ENCODE results near the gene BSND.

The BSND gene

GRCh38 chr1:55043011-55043410, 44.3 kb downstream of the BSND start:
- peaks cover 50% of the 10 kb centered on the region for H3K27me3 ChIP-seq (ENCODE audit: insufficient read depth, low read length)
- H3K9me3 ChIP-seq (ENCODE audit: low read length): no peaks in the 10 kb centered on the region
- no peaks in the 10 kb centered on the region for H3K36me3 ChIP-seq (ENCODE audit: insufficient read depth, low read length)
- H3K4me3 ChIP-seq (ENCODE audit: low read length): no peak overlapping the region
- H3K4me1 ChIP-seq (ENCODE audit: insufficient read depth, low read length): peaks cover 8% of the 10 kb centered on the region
- no peak overlapping the region for H2AFZ ChIP-seq (ENCODE audit: low read depth, low read length)

- H3K4me3 ChIP-seq (ENCODE audit: low read length): no peak overlapping the region
- peaks cover 46% of the 10 kb centered on the region for H3K27me3 ChIP-seq (ENCODE audit: insufficient read depth, low read length)
- peaks cover 8% of the 10 kb centered on the region for H3K4me1 ChIP-seq (ENCODE audit: insufficient read depth, low read length)
- H3K9me3 ChIP-seq (ENCODE audit: low read length): no peaks in the 10 kb centered on the region
- H3K36me3 ChIP-seq (ENCODE audit: insufficient read depth, low read length): no peaks in the 10 kb centered on the region
- no peak overlapping the region for H2AFZ ChIP-seq (ENCODE audit: low read depth, low read length)
Measured at GRCh38 chr1:55043726-55044125, 45.0 kb downstream of the BSND start.

- Histone ChIP-seq H2AFZ (ENCODE audit: low read depth, low read length) (no peak overlapping the region), H3K36me3 (ENCODE audit: insufficient read depth, low read length) (no peaks in the 10 kb centered on the region), H3K4me3 (ENCODE audit: low read length) (no peak overlapping the region), H3K9me3 (ENCODE audit: low read length) (no peaks in the 10 kb centered on the region), H3K27me3 (ENCODE audit: insufficient read depth, low read length) (peaks cover 35% of the 10 kb centered on the region), H3K4me1 (ENCODE audit: insufficient read depth, low read length) (peaks cover 4% of the 10 kb centered on the region)
Measured at GRCh38 chr1:55044617-55045397, 46.1 kb downstream of the BSND start.

DNA sequence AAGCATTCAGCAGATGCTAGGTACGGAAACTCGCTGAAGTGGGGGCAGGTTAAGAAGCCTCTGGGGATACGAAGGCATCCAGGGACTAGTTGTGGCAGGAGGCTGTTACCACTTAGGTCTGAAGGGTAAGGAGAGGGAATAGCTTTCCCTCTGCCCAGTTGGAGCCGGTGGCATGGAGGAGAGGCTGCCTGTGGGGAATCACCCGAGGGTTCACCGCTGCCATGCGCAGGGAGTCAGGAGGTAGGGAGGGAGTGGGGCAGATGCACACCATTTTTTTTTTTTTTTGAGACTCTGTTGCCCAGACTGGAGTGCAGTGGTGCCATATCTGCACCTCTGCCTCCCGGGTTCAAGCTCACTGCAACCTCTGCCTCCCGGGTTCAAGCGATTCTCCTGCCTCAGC, 46.7 kb downstream of the BSND start:
- peaks cover 29% of the 10 kb centered on the region for H3K27me3 ChIP-seq (ENCODE audit: insufficient read depth, low read length)
- no peak overlapping the region for H2AFZ ChIP-seq (ENCODE audit: low read depth, low read length)
- H3K4me1 ChIP-seq (ENCODE audit: insufficient read depth, low read length): peaks cover 4% of the 10 kb centered on the region
- no peaks in the 10 kb centered on the region for H3K9me3 ChIP-seq (ENCODE audit: low read length)
- H3K36me3 ChIP-seq (ENCODE audit: insufficient read depth, low read length): no peaks in the 10 kb centered on the region
- H3K4me3 ChIP-seq (ENCODE audit: low read length): no peak overlapping the region

DNA sequence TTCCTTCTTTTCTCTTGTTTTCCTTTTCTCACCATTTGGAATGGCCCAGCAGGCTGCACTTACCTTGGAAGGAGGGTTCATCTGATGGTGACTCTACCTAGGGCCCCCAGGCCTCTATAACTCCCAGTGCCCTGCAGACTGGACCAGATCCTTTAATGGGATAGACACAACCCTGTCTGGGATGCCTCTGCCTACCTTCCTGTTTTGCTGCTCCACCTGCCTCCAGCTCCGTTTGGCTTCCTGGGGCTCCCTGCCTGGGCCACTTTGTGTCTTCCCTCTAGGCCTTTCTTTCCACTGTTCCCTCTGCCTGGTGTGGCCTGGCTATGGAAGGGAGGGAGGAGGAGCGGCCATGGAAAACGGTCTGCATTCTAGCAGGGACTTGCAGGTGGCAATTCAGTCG, 48.1 kb downstream of the BSND start:
- Histone ChIP-seq H3K4me1 (ENCODE audit: insufficient read depth, low read length) (peaks cover 4% of the 10 kb centered on the region), H3K9me3 (ENCODE audit: low read length) (no peaks in the 10 kb centered on the region), H3K36me3 (ENCODE audit: insufficient read depth, low read length) (no peaks in the 10 kb centered on the region), H3K27me3 (ENCODE audit: insufficient read depth, low read length) (peaks cover 14% of the 10 kb centered on the region), H3K4me3 (ENCODE audit: low read length) (no peak overlapping the region), H2AFZ (ENCODE audit: low read depth, low read length) (no peak overlapping the region)

DNA sequence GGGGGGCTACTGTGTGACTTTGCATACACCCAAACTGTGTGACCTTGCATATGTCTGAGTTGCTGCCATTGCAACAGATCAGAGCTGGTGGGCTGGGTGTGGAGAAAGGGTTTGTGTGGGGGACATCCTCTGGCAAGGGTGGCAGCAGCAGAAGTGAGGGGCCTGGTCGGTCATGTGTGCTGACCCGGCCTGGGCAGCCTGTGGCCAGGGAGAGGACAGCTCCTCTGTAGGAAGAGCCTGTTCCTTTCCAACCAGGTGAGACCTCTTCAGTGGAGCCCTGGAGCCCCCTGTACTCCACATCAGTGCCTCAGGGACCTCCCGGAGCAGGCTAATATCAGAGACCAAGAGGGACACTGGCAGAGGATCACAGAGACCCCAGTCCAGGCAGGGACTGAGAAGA, 48.9 kb downstream of the BSND start:
- H3K36me3 ChIP-seq (ENCODE audit: insufficient read depth, low read length): no peaks in the 10 kb centered on the region

DNA sequence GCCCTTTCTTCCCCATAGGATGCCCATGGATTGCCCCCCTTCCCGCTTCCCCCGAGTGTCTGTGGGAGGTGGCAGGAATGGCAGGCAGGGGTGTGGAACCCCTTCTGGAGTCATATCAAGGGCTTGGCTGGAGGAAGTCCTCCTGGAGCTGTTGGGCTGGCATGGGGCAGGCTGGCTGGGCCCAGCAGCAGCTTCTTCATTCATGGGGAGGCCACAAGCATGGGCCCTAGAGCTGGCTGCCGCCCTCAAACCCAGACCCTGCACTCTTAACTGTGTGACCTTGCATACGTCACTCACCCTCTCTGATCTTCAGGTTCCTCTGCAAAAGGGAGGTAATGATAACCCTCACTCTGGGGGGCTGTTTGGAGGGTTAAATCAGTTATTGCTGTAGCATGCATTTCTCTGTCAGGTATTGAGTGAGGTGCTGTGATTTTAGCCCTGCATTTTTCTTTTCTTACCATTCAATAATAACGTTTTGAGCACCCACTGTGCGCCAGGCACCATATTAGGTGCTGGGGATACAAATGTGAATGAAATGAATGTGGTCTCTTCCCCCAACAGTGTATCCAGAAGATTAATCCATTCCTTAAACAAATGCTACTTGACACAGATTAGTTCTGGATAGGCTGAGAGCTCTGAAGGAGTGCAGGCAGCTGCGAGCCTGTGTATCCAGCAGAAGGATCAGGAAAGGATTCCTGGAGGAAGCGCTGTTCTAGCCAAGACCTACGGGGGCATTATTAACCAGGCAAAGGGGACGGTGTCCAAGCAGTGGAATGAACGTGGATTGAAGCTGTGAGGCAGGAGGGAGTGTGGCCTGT, 49.9 kb downstream of the BSND start:
- no peak overlapping the region for H2AFZ ChIP-seq (ENCODE audit: low read depth, low read length)
- no peak overlapping the region for H3K4me3 ChIP-seq (ENCODE audit: low read length)
- peaks cover 4% of the 10 kb centered on the region for H3K4me1 ChIP-seq (ENCODE audit: insufficient read depth, low read length)
- H3K27me3 ChIP-seq (ENCODE audit: insufficient read depth, low read length): peaks cover 5% of the 10 kb centered on the region
- H3K9me3 ChIP-seq (ENCODE audit: low read length): no peaks in the 10 kb centered on the region
- H3K36me3 ChIP-seq (ENCODE audit: insufficient read depth, low read length): no peaks in the 10 kb centered on the region

More for the DNA sequence above, 48.9 kb downstream of the BSND start:
- Histone ChIP-seq H3K4me1 (ENCODE audit: insufficient read depth, low read length) (peaks cover 4% of the 10 kb centered on the region), H3K9me3 (ENCODE audit: low read length) (no peaks in the 10 kb centered on the region), H2AFZ (ENCODE audit: low read depth, low read length) (no peak overlapping the region), H3K27me3 (ENCODE audit: insufficient read depth, low read length) (peaks cover 11% of the 10 kb centered on the region), H3K4me3 (ENCODE audit: low read length) (no peak overlapping the region)

DNA sequence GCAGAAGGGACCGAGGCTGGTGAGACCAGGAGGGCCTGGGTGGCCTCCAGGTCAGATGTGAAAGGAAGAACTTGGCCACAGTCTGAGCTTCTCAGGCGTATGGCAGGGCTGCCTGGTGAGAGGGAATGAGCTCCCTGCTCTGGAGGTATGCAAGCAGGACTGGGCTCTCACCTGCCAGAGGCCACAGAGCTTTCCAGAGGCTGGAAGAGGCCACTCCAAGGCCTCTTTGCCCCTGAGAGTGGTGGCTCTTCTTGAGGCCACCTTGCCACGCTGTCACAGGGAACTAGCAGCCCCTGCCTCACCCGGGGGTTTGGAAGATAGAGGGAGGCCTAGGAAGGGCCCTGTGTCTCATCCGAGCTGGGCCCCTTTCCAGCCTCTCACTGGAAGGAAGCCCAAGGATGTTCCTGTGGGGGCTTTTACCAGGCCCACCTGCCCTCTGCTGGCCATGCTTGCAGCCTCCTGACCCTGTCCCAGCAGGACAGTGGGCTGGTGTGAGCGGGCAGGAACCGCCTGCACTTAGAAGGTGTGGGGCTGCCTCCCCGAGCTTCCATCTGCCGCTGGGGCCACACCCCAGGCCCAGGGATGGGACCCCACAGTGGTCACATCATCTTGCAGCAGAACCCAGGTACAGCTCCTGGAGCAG, 50.7 kb downstream of the BSND start:
- H2AFZ ChIP-seq (ENCODE audit: low read depth, low read length): no peak overlapping the region
- no peak overlapping the region for H3K4me3 ChIP-seq (ENCODE audit: low read length)
- peaks cover 5% of the 10 kb centered on the region for H3K27me3 ChIP-seq (ENCODE audit: insufficient read depth, low read length)
- no peaks in the 10 kb centered on the region for H3K9me3 ChIP-seq (ENCODE audit: low read length)
- peaks cover 2% of the 10 kb centered on the region for H3K4me1 ChIP-seq (ENCODE audit: insufficient read depth, low read length)
- no peaks in the 10 kb centered on the region for H3K36me3 ChIP-seq (ENCODE audit: insufficient read depth, low read length)

DNA sequence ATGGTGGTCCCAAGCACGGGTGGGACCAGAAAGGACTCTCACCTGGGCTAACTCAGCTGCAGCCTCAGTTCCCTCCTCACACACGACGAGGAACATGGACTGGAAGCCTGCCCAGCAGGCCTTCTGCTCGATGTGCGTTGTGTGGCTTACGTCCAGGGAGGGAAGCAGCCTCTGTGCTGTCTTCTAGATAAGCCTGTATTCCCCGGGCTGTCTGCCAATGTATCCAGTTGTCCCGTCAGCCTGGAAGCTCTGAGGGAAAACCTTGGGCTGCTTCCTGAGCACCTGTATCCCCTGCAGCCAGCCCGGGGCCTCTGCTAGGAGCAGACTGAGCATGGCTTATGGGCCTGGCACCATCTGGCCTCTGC, 51.2 kb downstream of the BSND start:
- no peaks in the 10 kb centered on the region for H3K4me1 ChIP-seq (ENCODE audit: insufficient read depth, low read length)
- H3K9me3 ChIP-seq (ENCODE audit: low read length): no peaks in the 10 kb centered on the region
- no peaks in the 10 kb centered on the region for H3K36me3 ChIP-seq (ENCODE audit: insufficient read depth, low read length)
- no peak overlapping the region for H2AFZ ChIP-seq (ENCODE audit: low read depth, low read length)
- H3K27me3 ChIP-seq (ENCODE audit: insufficient read depth, low read length): peaks cover 5% of the 10 kb centered on the region
- no peak overlapping the region for H3K4me3 ChIP-seq (ENCODE audit: low read length)

DNA sequence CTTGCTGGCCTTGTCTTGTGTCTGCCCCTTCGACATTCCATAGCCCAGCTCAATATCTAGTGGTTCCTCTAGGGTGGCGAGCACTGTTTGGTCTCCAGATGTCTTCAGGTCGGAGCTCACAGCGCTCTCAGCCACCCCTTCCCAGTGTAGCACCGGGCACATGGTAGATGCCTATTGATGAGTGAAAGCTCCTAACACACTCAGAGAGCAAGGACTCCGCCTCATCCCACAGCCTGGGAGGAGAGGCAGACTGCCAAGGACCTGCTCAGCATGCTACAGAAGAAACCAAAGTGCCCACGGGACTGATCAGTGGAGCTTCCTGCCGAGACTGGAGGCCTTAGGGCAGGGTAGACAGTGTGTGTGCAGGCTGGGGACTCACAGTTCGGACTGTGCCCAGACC, 51.5 kb downstream of the BSND start:
- peaks cover 5% of the 10 kb centered on the region for H3K27me3 ChIP-seq (ENCODE audit: insufficient read depth, low read length)
- no peaks in the 10 kb centered on the region for H3K9me3 ChIP-seq (ENCODE audit: low read length)
- no peaks in the 10 kb centered on the region for H3K4me1 ChIP-seq (ENCODE audit: insufficient read depth, low read length)
- H3K36me3 ChIP-seq (ENCODE audit: insufficient read depth, low read length): no peaks in the 10 kb centered on the region
- H3K4me3 ChIP-seq (ENCODE audit: low read length): no peak overlapping the region
- H2AFZ ChIP-seq (ENCODE audit: low read depth, low read length): no peak overlapping the region

DNA sequence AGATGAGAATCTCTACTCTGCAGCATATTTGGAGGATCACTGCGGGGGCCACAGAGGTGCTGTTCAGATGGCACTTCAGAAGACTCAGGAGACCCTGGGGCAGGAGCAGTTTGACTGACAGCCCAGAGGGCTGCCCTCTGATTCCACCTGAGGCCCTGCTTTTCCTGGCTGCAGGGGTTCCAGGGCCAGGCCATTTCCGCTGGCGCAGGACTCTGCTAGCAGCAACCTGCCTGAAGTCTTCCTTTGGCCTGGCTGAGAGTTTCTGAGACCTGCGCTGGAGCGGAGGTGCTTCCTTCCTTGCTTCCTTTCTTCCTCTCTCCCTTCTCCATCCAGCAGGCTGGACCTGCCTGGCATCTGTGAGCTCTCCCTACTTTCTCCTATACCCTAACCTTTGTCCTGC, 52.4 kb downstream of the BSND start:
- H3K4me1 ChIP-seq (ENCODE audit: insufficient read depth, low read length): no peaks in the 10 kb centered on the region
- no peak overlapping the region for H2AFZ ChIP-seq (ENCODE audit: low read depth, low read length)
- H3K4me3 ChIP-seq (ENCODE audit: low read length): no peak overlapping the region
- no peaks in the 10 kb centered on the region for H3K36me3 ChIP-seq (ENCODE audit: insufficient read depth, low read length)
- H3K9me3 ChIP-seq (ENCODE audit: low read length): no peaks in the 10 kb centered on the region
- H3K27me3 ChIP-seq (ENCODE audit: insufficient read depth, low read length): peaks cover 5% of the 10 kb centered on the region

- Histone ChIP-seq H3K4me3 (ENCODE audit: low read length) (no peak overlapping the region), H3K36me3 (ENCODE audit: insufficient read depth, low read length) (no peaks in the 10 kb centered on the region), H3K27me3 (ENCODE audit: insufficient read depth, low read length) (peaks cover 5% of the 10 kb centered on the region), H3K9me3 (ENCODE audit: low read length) (no peaks in the 10 kb centered on the region), H2AFZ (ENCODE audit: low read depth, low read length) (no peak overlapping the region), H3K4me1 (ENCODE audit: insufficient read depth, low read length) (no peaks in the 10 kb centered on the region)
Measured at GRCh38 chr1:55051621-55052020, 52.9 kb downstream of the BSND start.
